HG03378 (cell line): Measurements from ENCODE around the gene USP17L21.
"Not testable (repeated sequence)": the region's sequence is repeated elsewhere in the genome, so short reads cannot be mapped to it uniquely, and the experiment has no call there.

Source experiments
- ATAC-seq: cut with Tn5 transposase; IDR thresholded peaks from one replicate; pipeline ENCODE4 v1.9.1; 2021; ENCODE audit warnings: mild to moderate bottlenecking, moderate library complexity; ENCODE audit not compliant: unreplicated experiment

Gene USP17L21

GRCh38 chr4:9262572-9262971, at the start of gene USP17L21:
Gene USP17L21 (plus strand): TSS chr4:9262872. CDS start chr4:9262872, 0 bp downstream.
- not testable (repeated sequence) for ATAC-seq

- ATAC-seq: not testable (repeated sequence)
Measured at GRCh38 chr4:9214701-9215100, 48.0 kb upstream of the USP17L21 start.

GRCh38 chr4:9215105-9215504, 47.6 kb upstream of the USP17L21 start, which contains the start of gene USP17L11:
Gene USP17L11 (plus strand): TSS chr4:9215405. CDS start chr4:9215405, 0 bp downstream.
- not testable (repeated sequence) for ATAC-seq

GRCh38 chr4:9219852-9220251, 42.8 kb upstream of the USP17L21 start, which contains the start of gene USP17L12:
Gene USP17L12 (plus strand): TSS chr4:9220152. CDS start chr4:9220152, 0 bp downstream.
- not testable (repeated sequence) for ATAC-seq

- not testable (repeated sequence) for ATAC-seq
Measured at GRCh38 chr4:9224596-9224995, 38.1 kb upstream of the USP17L21 start, which contains the start of gene USP17L13. Gene USP17L13 (plus strand): TSS chr4:9224896. CDS start chr4:9224896, 0 bp downstream.

GRCh38 chr4:9230249-9230648, 32.4 kb upstream of the USP17L21 start:
- ATAC-seq: not testable (repeated sequence)

- not testable (repeated sequence) for ATAC-seq
Measured at GRCh38 chr4:9234085-9234484, 28.6 kb upstream of the USP17L21 start, which contains the start of gene USP17L15. Gene USP17L15 (plus strand): TSS chr4:9234385. CDS start chr4:9234385, 0 bp downstream.

GRCh38 chr4:9238461-9238860, 24.2 kb upstream of the USP17L21 start:
- not testable (repeated sequence) for ATAC-seq

GRCh38 chr4:9243579-9243978, 19.1 kb upstream of the USP17L21 start, which contains the start of gene USP17L17:
Gene USP17L17 (plus strand): TSS chr4:9243879. CDS start chr4:9243879, 0 bp downstream.
- ATAC-seq: not testable (repeated sequence)

GRCh38 chr4:9247953-9248680, 14.6 kb upstream of the USP17L21 start, which contains the start of gene USP17L18:
Gene USP17L18 (plus strand): TSS chr4:9248630. CDS start chr4:9248630, 0 bp downstream.
- ATAC-seq: not testable (repeated sequence)

GRCh38 chr4:9253078-9253477, 9.6 kb upstream of the USP17L21 start, which contains the start of gene USP17L19:
Gene USP17L19 (plus strand): TSS chr4:9253378. CDS start chr4:9253378, 0 bp downstream.
- not testable (repeated sequence) for ATAC-seq

- not testable (repeated sequence) for ATAC-seq
Measured at GRCh38 chr4:9257824-9258223, 4.8 kb upstream of the USP17L21 start, which contains the start of gene USP17L20. Gene USP17L20 (plus strand): TSS chr4:9258124. CDS start chr4:9258124, 0 bp downstream.

GRCh38 chr4:9267319-9267718, 4.6 kb downstream of the USP17L21 start, which contains the start of gene USP17L22:
Gene USP17L22 (plus strand): TSS chr4:9267619. CDS start chr4:9267619, 0 bp downstream.
- not testable (repeated sequence) for ATAC-seq

- not testable (repeated sequence) for ATAC-seq
Measured at GRCh38 chr4:9271719-9272118, 9.0 kb downstream of the USP17L21 start.
